CD4-positive, alpha-beta T cell treated with Interleukin-4 for 4 hours (primary cell): ENCODE data around the gene NPLOC4.
"Not testable (repeated sequence)": the region's sequence is repeated elsewhere in the genome, so short reads cannot be mapped to it uniquely, and the experiment has no call there.

Experiments used
- DNase-seq: peaks from one replicate; pipeline ENCODE4 v3.0.0-alpha.2; 2020

NPLOC4 gene

DNA sequence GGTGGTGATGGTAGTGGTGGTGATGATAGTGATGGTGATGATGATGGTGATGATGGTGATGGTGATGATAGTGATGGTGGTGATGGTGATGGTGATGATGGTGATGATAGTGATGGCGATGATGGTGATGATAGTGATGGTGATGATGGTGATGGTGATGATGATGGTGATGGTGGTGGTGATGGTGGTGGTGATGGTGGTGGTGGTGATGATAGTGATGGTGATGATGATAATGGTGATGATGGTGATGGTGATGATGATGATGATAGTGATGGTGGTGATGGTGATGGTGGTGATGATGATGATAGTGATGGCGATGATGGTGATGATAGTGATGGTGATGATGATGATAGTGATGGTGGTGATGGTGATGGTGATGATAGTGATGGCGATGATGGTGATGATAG is 104.9 kb downstream of the NPLOC4 start:
- not testable (repeated sequence) for DNase-seq

- DNase-seq, result not testable (repeated sequence)
These were observed 105.9 kb downstream of the NPLOC4 start for GRCh38 chr17:81531013-81531412.

- DNase-seq, result no peak
These were observed 107.5 kb downstream of the NPLOC4 start for GRCh38 chr17:81529437-81529803.

GRCh38 chr17:81528651-81529436 is 108.1 kb downstream of the NPLOC4 start:
- DNase-seq, result no peak

DNA sequence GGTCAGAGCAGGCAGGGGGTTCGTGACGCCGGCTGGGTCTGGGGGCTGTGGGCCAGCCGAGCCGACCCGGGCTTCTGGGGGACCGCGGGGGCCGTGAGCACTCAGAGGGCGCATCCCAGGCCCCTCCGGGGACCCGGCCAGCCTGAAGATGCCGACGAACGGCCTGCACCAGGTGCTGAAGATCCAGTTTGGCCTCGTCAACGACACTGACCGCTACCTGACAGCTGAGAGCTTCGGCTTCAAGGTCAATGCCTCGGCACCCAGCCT is 108.6 kb downstream of the NPLOC4 start:
- DNase-seq, result no peak

DNA sequence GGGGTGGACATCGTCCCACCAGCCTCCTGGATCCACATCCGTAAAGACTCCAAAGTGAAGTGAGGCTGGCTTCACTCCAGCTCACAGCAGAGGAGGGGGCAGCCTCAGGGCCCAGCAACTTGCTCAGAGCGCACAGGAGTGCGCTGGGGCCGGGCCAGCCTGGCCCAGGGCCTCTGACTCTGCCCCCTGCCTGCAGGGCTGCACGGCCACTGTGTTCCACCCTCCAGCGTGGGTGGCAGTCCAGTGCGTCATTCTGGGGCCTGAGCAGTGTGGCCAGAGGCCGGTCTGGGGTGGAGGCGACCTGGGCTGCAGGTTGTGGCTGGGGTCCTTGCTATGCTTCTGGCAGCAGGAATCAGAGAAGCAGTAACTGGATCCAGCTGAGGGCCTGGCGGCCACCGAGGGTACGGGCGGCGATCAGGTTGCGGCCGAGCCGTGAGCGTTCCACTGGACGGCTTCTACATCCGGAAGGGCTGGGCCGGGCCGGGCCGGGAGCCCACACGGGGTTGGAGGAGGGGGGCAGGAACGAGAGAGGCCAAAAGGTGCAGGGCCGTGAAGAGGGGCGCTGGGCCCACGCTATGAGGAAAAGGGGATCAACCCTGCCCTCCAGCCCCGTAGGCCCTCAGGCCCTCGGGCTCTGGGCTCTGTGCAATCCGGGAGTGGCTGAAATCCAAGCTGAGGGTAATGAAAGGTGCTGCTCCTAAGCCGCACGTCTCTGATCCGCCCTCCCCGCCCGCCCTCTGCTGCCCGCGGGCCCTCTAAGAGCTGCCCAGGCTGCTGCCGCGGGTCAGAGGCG is 109.1 kb downstream of the NPLOC4 start, which contains the start of gene FSCN2:
TSS of gene FSCN2 (plus strand) at position 787 of the 793 bp plus-strand sequence. CDS start 155 bp downstream, outside the sequence.
- DNase-seq, result no peak

GRCh38 chr17:81526662-81527571 is 110.0 kb downstream of the NPLOC4 start:
- no peak for DNase-seq

DNA sequence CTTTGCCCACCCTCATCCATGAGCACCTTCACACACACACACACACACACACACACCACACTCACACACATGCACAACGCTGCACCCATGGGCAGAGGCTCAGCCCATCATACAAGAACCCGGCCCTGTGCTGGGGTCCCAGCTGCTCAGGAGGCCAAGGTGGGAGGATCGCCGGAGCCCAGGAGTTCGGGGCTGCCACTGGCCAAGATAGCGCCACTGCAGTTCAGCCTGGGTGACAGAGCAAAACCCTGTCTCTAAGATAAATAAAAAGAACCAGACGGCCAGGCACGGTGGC is 112.1 kb downstream of the NPLOC4 start:
- DNase-seq, result no peak

GRCh38 chr17:81524039-81524864 is 112.7 kb downstream of the NPLOC4 start:
- DNase-seq, result no peak

DNA sequence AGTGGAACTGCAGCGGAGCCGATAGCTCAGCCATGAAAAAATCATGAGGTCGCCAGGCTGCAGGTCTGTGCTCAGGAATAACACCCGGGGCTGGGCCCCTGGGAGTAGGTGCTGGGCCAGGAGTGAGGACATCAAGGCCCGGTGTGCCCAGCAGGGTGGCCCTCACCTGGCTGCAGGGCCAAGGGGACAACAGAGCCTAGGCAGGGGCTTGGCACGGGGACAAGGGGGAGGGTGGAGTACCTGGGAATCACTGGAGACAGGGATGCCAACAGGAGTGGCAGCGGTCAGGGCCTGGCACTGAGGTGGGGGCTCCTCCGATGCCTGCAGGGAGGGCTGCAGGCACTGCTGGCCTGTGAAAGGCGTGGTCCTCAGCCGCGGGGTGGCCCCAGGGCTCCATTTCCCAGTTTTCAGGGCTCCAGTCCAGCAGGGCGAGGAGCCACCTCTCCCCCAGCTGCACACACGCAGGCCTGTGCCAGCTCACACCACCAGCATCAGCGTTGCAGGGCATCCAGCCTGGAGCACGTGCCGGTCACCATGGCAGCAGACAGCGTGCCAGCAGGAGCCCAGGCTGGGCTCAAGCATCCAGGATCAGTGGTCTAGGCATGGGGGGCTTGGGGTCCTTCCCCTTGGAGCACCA is 113.4 kb downstream of the NPLOC4 start:
- DNase-seq, result no peak

- no peak for DNase-seq
These were observed 114.2 kb downstream of the NPLOC4 start for GRCh38 chr17:81522491-81523401.

DNA sequence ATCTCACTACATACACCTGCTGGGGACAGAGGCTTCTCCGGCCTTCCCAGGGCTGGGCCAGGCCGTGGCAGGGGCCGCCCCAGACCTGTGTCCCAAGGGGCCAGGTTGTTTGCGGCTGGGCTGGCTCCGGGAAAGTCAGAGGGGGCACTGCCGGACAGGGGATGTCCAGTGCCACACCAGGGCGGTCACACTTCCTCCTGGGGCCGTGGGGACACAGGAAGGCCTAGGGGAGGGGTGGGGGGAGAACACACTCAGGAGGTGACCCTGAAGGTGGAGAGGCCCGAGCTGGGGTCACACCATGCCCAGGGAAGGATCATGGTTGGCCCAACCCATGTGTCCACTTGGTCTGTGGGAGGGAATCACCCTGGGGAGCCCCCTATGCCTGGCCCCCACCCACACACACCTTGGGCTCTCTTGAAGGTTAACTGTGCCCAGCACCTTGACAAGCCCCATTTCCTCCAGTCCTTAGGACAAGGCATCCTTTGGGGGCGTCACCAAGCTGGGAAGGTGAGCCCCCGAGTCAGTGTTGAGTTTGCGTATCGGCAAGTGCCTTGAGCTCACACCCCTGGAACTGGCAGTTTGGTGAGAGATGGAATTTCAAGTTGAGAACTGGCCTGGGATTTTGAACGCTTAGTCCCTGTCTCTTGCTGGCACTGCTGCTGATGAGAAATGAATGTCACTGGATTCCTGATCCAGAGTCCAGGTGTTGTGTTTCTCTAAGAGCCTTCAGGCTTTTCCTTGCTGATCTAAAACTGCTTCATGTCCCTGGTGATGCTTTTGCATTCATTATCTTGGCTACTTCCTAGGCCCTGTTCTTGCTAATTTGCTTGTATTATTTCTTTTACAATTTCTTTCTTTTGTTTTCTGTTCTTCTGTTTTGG is 116.7 kb downstream of the NPLOC4 start:
- DNase-seq, result no peak

DNA sequence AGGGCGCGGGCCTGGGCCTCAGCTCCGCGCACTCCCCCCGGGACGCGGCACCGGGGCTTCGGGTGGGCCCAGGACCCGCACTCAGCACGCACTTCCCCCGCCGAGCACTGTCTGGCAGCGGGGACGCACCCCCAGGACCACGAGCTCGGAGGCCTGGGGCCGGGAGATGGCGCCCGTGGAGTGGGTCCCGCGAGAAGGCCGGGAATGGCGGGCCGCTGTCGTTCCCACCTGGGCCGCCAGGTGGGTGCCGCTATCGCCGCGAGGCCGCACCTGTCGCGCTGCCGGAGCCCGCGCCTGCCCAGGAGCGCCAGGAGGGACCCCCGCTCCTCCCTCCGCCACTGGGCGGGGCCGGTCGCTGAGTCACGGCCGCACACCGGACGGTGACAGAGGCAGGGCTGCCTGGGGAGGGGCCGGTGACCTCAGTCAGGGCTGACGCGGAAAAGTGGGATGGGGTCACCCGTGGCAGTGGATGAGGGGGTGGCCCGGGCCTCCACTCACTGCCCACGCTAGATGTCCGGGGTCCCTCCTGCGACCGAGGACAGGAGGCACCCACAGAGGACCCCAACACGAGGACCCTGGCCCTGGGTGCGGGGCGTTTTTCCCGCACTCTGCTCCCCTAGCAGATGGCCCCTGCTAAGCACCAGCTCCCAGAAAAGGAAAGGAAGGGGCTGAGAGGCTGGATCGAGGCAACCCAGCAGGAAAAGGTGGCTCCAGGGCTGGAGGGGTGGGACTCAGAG is 117.5 kb downstream of the NPLOC4 start:
- DNase-seq, result peak; percentile 76

GRCh38 chr17:81518785-81519283 is 118.1 kb downstream of the NPLOC4 start:
- DNase-seq, result no peak

- no peak for DNase-seq
These were observed 118.7 kb downstream of the NPLOC4 start for GRCh38 chr17:81518113-81518784.

- no peak for DNase-seq
These were observed 119.4 kb downstream of the NPLOC4 start for GRCh38 chr17:81517339-81518112.

DNA sequence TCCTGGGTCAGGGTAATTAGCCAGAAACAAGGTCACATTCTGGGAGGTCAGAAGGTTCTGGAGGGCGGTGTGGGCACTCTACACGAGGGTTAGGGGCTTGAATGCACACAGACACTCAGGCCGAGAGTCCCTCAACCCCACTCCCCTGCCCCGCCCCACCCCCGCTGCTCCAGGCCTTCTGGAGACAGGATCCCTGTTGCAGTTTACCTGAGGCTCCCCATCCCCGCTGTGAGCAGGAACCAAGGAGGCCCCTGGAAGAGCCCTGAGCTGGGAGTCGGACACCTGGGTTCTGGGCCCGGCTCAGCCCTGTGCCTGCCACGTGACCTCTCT is 119.9 kb downstream of the NPLOC4 start:
- DNase-seq, result no peak

GRCh38 chr17:81516439-81516838 is 120.5 kb downstream of the NPLOC4 start:
- no peak for DNase-seq
